Daoy (cell line): ENCODE results near the gene FAM83C. TPM values are rescaled to one million over a fixed set of nuclear protein-coding genes. Genes with fewer than 3 reads are reported as not detected.
A peak's percentile ranks its signal among the peaks of the same experiment; 100 is the strongest.
"Not testable (repeated sequence)": the region's sequence is repeated elsewhere in the genome, so short reads cannot be mapped to it uniquely, and the experiment has no call there.

Experiments
- DNase-seq: peaks from one replicate; pipeline ENCODE4 v3.0.0-alpha.2; 2015; ENCODE audit warnings: low read depth
- total RNA-seq: library from RNA; depleted of rRNA; stranded (reverse); fragments of >200 nt; shearing (Covaris generic); gene quantifications from 2 replicates; pipeline ENCODE4 v1.2.3, GENCODE V29; 2014

The FAM83C gene
- total RNA-seq, 1 experiment from 2014 or later, result not detected

DNA sequence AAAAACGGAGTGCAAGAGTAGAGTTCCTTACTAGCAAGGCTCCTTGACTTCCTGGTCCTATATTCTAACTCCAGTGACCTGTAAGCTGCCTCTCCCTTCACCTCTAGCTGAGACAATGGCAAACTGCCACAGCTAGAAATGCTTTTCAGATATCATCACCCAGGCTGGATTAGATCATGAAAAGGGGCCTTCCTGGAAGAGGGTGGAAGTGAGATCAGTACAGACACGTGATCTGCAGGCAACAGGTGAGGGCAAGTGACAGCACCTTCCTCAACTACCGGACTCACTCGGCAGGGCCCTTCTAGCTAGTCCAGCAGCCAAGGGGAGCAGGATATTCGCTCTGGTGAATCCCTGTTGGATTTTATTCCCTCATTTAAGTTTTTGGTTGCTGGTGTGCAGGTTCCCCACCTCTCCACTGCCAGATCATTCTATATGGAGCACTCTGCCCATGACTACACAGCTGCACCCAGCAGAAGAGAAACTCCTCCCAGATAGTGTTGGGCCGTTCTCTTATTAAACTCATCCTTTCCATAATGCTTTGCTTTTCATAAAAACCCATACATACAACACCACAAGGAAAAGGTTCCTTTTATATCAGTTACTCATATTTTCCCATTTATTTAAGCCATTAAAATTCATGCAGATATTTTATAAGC is 26.4 kb upstream of the FAM83C start:
- peak; percentile 93 for DNase-seq

DNA sequence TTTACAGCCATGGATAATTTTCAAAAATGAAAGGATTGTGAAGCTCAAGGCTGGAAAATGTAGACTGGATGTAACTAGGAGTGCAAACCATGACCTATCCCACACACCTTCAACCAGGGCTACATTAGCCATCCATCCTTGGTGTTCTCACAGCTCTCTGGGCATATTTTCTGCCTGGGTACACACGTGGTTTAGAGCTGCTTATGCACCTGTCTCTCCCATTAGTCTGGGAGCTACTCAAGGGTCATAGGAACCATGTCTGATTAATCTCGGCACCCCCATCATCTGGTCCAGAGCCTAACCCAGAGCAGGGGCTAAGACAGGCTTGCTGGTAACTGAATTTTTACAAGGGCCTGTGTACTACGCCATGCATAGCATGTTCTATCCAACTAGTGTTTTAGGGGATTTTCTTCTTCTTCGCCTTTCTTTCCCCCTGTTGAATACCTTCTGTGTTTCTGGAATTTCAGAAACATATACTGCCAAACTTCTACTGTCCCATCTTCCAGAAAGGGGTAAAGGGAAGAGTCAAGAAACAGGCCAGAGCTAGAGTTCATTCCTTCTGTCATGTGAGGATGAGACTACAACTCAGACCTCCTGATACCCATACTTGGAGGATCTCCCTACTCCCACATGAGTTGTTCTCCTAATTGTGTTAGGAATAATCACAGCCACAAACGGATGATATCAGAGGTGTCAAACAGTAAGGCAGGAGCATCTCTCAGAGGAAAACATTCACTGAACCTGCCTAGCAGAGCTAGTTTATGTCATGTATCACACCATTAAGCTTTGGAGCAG is 25.4 kb upstream of the FAM83C start:
- no peak for DNase-seq

DNA sequence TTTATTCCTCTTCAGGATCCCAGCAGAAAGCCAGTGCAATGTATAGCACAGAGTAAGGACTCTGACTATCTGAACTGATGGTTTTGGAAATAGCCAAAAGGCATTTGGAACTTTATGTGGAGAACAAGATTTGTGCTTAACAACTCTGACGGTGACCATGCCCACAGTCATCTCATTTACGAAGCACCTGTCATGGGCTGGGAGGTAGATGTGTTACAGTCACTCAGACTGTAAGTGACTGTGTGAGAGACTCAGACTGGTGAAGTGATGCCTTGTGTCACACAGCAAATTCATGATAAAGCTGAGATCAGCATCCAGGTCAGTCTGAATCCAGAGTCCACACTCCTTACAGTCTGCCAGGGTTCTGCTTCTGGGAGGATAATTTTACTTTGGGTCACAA is 23.9 kb upstream of the FAM83C start:
- DNase-seq, result no peak

DNA sequence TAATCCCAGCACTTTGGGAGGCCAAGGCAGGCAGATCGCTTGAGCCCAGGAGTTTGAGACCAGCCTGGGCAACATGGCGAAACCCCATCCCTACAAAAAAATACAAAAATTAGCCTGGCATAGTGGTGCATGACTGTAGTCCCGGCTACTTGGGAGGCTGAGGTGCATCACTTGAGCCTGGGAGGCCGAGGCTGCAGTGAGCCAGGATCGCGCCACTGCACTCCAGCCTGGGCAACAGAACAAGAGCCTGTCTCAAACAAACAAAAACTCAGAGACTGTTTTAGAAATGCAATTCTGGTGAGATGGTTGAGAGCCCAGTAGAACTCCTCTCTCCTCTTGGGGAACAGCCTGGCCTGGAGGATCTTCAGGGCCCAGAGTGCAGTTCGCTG is 23.4 kb upstream of the FAM83C start:
- not testable (repeated sequence) for DNase-seq

DNA sequence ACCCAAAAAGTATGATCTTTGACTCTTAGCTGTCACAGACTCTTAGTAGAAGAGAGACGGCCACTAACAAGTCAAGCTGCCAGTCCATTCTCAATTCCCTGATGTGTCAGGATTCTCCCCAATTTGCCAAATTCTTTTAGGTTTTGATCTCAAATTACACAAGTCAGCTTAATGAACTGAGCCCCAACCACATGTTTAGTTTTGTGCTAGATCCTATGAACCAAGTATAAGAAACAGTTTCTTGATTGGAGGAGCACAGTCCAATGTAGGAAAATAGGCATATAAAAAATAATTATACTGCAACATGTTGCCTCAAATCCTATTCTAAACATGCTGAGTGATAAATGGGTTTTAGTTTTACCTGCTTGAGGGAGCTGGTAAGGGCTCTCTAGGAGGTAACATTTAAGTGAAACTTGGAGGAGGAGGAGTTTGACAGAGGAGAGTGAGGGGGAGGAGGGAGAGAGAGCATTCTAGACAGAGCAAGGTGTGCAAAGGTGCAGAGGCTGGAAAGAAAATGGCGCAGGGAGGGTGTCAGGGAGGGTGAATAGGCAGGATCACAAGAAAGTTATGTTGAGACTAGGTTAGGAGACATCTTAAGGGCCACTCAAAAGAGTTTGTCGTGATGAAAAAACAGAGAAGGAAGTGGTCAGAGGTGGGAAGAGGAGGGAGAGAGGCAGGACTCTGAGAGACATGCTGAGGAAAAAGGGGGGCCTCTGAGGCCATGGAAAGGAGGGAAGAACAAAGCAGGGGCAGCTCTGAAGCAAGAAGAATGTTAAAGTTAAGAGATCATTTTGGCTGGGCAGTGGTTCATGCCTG is 22.8 kb upstream of the FAM83C start:
- peak; percentile 48 for DNase-seq

DNA sequence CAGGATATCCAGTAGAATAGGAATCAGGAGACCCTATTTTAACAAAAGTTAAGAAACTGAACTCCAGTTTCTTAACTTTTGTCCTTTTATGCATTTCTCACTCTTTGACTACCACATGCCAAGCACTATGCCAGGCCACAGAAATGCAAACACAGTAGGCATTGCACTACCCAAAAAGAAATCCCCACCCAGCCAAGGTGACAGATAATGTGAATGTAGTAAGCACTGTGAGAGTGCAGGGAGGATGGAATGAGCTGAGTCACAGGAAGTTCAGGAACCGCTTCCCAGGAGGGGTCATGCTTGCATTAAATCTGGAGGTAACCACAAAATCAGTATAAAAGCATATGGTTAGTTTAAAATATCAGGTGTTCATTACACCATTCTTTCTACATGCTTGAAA is 20.1 kb upstream of the FAM83C start:
- peak; percentile 97 for DNase-seq

DNA sequence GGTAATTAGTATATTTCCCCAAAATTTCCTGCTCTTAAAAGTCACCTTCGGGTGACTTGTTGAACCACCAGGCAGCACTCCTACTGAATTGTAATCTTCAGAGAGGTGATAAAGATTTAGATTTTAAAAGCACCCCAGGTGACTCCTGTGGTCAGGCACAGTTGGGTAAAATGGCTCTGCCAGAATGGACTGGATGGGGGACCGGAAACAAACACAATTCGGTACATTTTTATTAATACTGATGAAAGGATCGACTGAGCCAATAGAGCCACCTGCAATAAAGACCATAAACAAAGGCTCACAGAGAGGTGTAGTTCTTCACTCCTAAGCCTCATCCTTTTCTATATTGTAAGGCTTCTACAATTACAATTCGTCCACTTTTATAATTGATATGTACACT is 19.6 kb upstream of the FAM83C start:
- DNase-seq, result peak; percentile 23

DNA sequence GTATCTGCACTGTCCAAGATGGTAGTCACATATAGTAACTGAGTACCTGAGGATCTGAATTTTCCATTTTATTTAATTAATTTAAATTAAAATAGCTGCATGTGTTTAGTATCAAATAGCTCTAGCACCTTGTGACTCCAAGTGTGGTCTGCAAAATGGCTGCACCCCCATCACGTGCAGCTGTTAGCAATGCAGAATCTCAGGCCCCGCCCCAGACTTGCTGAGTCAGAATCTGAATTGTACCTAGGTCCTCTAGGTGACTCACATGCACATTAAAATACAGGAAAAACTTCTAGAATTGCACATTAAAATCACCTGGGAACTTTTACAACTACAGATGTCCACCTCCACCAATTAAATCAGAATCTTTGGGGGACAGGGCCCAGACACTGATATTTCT is 19.2 kb upstream of the FAM83C start:
- DNase-seq, result peak; percentile 87

DNA sequence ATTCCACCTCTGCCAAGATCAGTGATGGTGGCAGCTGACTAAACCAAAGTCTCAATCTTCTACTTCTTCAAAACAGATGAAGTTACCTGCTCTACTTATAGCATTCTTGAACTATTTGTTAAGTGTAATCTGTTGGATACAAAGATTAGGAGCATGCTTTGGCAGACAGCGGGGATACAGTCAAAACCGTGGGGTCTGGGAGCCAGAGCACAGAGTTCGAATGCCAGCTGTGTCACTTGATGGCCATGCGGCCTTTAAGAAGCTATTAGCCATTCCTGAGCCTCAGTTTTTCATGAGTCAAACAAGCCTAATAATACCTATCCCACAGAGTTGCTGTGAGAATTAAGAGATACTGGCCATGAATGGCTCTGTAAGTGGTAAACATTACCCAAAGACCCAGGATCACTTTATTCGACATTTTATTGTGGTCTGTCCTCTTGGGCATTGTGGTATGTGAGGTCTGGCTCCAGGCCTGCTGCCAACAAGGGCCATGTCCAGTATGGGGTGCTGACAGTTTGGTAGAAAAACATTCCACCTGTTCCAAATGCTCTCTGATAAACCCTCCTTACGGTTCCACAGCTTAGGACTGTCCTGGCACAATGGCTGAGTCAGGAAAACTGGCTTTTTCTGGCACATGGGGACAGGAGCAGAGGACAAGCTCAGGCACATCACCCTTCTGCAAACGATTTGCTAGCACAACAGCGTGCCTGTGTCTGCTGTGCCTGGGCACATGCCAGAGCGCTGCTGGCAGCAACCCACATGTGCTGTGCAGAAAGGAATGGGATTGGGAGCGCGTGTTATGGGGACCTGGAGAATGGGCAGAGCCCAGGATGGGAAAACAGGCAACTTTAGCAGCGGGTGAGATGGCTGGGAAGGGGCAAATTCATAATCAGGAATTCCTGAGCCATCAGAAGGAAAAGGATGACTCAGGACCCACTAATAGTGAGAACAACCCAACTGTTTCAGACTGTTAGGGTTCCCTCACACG is 15.7 kb upstream of the FAM83C start:
- DNase-seq, result peak; percentile 94

DNA sequence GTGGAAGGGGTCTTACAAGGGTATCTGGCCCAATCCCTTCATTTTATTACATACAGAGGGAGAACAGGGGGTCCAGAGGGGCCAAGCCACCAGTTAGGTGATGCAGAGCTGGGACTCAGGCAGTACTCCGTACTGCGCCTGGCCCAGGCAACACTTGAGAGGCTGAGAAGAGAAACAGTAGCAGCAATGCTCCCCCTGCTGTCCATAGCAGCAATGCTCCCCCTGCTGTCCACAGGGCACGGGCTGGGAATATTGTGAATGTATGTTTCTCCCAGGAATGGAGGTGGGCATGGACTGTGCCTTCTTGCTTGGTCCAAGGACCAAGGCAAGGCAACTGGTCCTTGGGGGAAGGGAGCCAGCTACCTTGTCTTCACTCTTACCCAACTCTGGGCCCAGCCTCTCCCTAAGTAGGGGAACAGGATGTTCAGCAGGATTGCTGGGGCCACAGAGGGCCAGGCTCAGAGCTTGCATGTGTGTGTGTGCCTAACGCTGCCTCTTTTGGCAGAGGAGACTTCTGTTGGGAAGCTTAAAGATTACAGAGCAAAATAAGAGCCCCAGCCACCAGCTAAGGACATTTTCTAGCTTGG is 14.8 kb upstream of the FAM83C start:
- peak; percentile 88 for DNase-seq

DNA sequence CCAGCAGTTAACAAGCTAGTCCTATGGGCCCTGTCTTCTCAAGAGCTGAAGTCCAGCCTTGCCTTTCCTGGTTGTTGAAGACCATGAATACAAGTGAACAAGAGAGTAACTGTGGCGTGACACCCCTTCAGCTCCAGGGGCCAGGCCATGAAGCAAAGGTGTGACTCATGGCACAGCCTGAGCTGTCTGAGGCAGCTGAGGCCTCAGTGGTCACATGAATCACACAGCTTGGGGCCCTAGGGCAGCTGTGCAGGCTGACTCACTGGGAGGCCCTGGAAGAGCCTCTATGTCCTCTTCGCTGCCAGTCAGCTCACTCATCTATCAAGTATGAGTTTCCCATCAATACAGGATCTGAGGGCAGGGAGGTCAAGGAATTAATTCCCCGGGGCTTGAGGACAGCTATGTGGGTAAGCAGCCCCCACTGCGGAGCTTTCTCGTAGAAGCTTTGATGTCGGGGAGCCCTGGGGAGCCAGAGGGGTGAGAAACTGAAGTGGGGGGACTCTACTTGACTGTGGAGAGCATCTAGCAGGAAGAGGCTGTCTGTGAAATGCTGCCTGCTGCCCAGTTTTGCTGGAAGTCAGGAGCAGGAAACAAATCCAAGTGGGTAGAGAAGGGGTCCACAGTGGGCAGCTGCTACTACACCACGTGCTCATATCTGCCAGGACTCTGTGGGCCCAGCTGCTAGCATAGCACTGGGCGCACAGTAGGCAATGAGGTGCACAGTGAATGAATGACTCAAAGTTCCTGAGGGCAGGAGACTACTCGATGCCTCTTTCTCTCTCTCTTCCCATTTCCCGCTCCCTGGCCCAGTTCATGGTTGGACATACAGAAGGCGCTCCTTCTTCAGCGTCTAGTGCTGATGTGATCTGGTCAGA is 13.7 kb upstream of the FAM83C start:
- DNase-seq, result peak; percentile 100

DNA sequence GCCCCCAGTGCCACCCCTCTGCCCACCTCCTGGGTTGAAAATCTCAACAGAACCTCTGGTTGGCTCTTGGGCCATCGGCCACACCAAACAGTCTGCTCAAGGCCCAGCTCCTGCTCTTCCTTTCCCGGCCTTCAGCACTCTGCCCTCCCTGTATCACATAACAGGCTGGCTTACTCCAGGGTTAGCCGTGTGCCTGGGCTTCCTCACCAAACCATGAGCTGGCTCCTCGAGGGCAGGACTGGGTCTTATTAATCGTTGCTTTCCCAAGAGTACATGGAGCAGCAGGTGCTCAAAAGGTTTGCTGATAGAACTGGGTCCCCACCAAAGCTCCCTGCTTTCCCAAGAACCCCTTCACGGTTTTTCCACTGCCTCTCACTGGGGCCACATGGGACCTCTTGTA is 12.7 kb upstream of the FAM83C start:
- peak; percentile 25 for DNase-seq

DNA sequence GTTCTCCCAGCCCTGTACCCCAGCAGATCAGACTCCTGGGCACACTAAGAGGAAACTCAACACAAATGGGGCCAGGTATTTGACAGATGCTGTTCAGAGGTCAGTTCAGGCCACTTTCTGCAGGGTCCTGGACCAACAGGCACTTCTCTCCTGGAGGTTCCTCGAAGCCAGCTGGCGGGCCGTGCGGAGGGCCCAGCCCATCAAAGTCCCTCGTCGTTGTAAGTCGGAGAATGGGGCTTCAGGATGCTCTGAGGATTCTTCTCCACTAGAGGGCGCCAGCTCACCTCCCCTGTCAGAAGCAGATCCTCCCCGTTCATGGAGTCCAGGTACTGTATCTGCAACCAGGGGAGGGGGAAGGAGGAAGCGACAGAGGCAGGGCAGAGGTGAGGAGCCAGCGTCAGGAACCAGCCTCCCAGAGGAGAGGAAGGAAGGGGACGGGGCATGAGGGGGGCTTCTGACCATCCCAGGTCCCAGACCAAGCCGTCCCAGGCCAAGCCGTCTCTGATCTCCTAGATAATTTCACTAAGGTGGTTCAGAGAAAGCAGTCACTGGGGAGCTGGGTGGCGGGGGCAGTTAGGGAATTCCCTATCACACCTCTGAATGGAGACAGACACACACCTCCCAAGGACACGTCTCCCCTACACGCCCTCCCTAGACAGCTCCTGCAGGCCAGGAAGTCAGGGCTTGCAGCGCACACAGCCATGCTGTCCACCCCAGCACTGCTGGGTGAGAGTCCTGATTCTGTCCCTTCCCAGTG is 11.7 kb upstream of the FAM83C start:
- peak; percentile 93 for DNase-seq

DNA sequence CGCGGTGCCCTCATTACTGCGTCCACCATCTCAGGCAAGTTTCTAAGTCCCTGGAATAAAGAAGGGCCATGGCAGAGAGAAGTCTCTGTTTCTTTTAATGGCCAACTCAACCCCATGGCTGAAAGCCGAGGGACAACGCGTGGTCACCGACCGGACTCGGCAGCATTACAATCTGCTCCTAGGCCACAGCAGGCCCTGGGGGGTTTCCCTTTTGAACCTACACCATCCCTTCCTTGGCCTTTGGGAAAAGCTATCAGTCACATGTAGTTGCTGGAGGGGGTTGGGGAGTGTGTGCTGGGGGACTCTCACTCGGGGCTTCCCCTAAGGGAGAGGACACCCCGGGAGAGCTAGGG is 11.1 kb upstream of the FAM83C start:
- no peak for DNase-seq

DNA sequence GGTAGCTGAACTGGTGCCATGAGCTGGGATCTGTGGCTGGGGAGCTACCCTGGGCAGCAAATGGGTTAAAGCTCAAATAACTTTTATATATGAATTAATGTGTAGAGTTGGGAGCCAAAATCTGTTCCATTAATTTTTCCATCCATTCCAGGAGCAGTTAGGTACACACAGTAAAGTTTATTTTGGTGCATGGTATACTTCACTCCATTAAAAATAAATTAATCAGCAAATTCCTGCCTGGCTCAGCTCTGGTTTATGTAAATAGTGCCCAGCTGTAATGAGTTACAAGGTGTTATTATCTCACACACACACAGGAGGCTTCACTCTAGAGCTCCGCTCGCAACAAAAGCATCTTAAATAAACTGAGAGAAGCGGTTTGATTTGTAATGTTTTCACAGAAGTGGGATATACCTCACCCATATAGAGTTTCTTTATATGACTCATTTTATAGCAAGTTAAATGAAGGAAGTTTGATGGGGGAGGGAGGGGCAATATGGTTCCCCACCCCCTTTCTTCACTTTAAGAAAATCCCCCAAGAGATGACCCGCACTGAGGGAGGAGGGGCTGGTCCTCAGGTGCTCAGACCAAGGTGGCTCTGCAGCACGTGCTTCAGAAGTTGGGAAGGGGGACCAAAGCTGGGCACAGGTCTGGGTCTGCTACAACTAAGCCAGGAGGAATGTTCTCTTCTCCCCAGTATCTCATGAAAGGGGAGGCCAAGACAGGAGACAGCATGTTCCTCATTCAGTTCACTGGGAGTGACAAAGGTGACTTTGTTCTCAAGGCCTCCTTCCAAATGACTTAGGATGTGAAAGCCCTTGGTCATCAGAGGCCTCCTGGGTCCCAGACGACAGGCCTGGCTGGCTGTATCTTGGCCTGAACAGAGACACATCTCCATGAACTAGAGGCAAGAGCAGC is 10.5 kb upstream of the FAM83C start:
- DNase-seq, result peak; percentile 67

DNA sequence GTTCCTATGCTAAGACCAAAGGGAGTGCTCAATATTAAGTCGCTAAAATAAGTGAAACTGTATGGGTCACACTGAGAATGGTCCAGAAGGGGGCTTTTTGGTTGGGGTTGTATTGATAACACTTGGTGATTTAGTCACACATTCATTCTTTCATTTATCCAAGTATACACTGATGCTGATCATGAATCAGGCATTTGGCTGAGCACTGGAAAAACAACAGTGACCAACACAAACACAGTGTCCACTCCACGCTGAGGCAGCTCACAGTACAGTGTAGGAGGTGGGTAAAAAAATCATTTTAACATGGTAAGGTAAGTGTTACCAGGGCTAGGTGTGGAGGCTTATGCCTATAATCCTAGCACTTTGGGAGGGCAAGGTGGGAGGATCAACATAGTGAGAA is 9.2 kb upstream of the FAM83C start:
- no peak for DNase-seq

DNA sequence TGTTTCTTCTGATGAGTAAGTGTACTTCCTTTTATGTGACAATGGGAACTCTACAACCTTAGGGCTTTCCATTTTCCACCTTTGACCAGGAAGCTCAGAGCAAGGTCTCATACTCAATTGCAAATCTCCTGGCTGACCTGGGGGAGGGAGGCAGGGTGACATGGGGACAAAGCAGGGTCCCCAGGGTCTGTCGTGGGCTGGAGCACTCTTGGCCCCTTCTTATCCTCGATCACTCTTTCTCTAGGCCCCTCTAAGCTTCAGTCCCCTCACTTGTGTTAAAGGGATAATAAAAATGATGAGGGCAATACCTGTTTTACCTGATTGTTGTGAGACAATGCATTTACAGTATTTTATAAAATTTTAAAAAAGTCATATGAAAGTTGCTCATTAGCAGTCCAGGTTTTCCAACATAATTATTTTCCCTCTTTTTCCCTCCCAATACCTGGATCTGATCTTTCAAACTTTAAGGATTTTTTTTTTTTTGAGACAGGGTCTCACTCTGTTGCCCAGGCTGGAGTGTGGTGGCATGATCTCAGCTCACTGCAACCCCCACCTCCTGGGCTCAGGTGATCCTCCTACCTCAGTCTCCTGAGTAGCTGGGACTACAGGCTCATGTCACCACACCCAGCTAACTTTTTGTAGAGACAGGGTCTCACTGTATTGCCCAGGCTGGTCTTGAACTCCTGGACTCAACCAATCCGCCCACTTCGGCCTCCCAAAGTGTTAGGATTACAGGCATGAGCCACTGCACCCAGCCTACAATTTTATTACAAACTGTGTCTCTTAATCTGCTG is 8.4 kb upstream of the FAM83C start:
- DNase-seq, result no peak
